Thyroid gland (tissue), 4 donors: ENCODE results near the gene PHF3. TPM values are rescaled to one million over a fixed set of nuclear protein-coding genes. Genes with fewer than 3 reads are reported as not detected.

Experiments used
- DNase-seq, 2 donors: peaks; one replicate each; pipeline ENCODE4 v3.0.0-alpha.2; 2019
- H3K27ac ChIP-seq, 3 donors: fragments of 200-600 bp; sonication (generic); 1 replicate in 2 of 3; 2 replicates in 1 of 3; pipeline ENCODE4 v1.5.1; 2016 to 2019; ENCODE audit warnings: mild to moderate bottlenecking in 1 of 3, moderate library complexity in 1 of 3
- H3K27me3 ChIP-seq: fragments of 200-600 bp; sonication (generic); one replicate; pipeline ENCODE4 v1.5.1; 2019
- H3K36me3 ChIP-seq, 2 donors: fragments of 200-600 bp; sonication (generic); one replicate each; pipeline ENCODE4 v1.5.1; 2016 to 2019
- H3K4me1 ChIP-seq, 2 donors: fragments of 200-600 bp; sonication (generic); one replicate each; pipeline ENCODE4 v1.5.1; 2017 to 2019
- H3K4me3 ChIP-seq, 3 donors: fragments of 200-600 bp; sonication (generic); replicated peaks in 1 of 3; 1 replicate in 2 of 3; 2 replicates in 1 of 3; pipeline ENCODE4 v1.5.1; 2016; ENCODE audit warnings: mild to moderate bottlenecking in 1 of 3
- H3K9me3 ChIP-seq: fragments of 200-600 bp; sonication (generic); one replicate; pipeline ENCODE4 v1.5.1; 2017
- CTCF ChIP-seq, 6 experiments: fragments of 200-600 bp in 3 of 6; fragments of 450-650 bp in 3 of 6; sonication (generic) in 3 of 6; IDR thresholded peaks; one replicate each; pipeline ENCODE4 v1.5.1; 2016 to 2019; ENCODE audit warnings: antibody characterized with exemption in 6 of 6, mild to moderate bottlenecking in 2 of 6, inconsistent platforms in 1 of 6, moderate library complexity in 1 of 6
- POLR2A ChIP-seq, 2 donors: fragments of 450-650 bp; IDR thresholded peaks; one replicate each; pipeline ENCODE4 v1.6.1; 2017; ENCODE audit warnings: antibody characterized with exemption in 2 of 2, mild to moderate bottlenecking in 2 of 2, moderate library complexity in 1 of 2
- WGBS, 2 donors: methylation state at CpG; one replicate each; pipeline ENCODE4 v1.1.5; 2017; 5-methylcytosine and 5-hydroxymethylcytosine counted together
- intact Hi-C: fragments of 100-400 bp; cut with DNase I; formaldehyde crosslinking; loops from one replicate; pipeline ENCODE4 v1.15.1; 2023
- total RNA-seq, 4 donors: library from RNA; depleted of rRNA; stranded (reverse); fragments of >200 nt; gene quantifications; one replicate each; pipeline ENCODE4 v1.2.3, GENCODE V29; 2016

The PHF3 gene
- total RNA-seq: 100 to 1,000 TPM in 1 of 4 donors, 10 to 100 TPM in 3; 74.4 to 114 (median 89.6) TPM

GRCh38 chr6:63635588-63636517 is at the start of gene PHF3:
Gene PHF3, plus strand, starts transcription at chr6:63635802. Its CDS starts 10,750 bp downstream, at chr6:63646552.
- no peaks in the 10 kb centered on the region for H3K27me3 ChIP-seq
- H3K9me3 ChIP-seq: no peaks in the 10 kb centered on the region
- DNase-seq: peak; percentile 92
- H3K36me3 ChIP-seq: no peaks in the 10 kb centered on the region
- peak within 1 kb of the TSS; percentile 98 to 99 (median 98) for H3K27ac ChIP-seq
- peak within 1 kb of the TSS; percentile 44 to 94 (median 90) for H3K4me3 ChIP-seq
- WGBS, 2 donors: 1% methylated on average over 21 to 57 of the region's 126 CpGs
- intact Hi-C loops: no loop called here
- peaks cover 39 to 41% of the 10 kb centered on the region in 2 donors for H3K4me1 ChIP-seq
- peak in 1 of 2 donors; percentile 70 for TF ChIP-seq POLR2A (IDR thresholded peaks at IDR 0.05)
- peak in 2 of 6 experiments; percentile 1 to 23 for TF ChIP-seq CTCF (IDR thresholded peaks at IDR 0.05)

GRCh38 chr6:63589952-63590411 is 45.6 kb upstream of the PHF3 start:
- Histone ChIP-seq H3K9me3 (no peaks in the 10 kb centered on the region), H3K27me3 (no peaks in the 10 kb centered on the region), H3K27ac (no peak overlapping the region), H3K4me3 (no peak overlapping the region), H3K4me1 (no peaks in the 10 kb centered on the region), H3K36me3 (no peaks in the 10 kb centered on the region)
- no peak for TF ChIP-seq POLR2A (IDR thresholded peaks at IDR 0.05)
- DNase-seq: no peak
- 80 to 88% methylated on average over 2 of the region's 2 CpGs for WGBS, 2 donors
- intact Hi-C loops: loop anchor here (10.0 kb wide), 1 partner anchor 235 kb away; no protein-coding TSS in a partner anchor

- Histone ChIP-seq H3K27ac (no peak overlapping the region), H3K36me3 (no peaks in the 10 kb centered on the region), H3K27me3 (no peaks in the 10 kb centered on the region), H3K9me3 (no peaks in the 10 kb centered on the region), H3K4me1 (peaks cover 0 to 5% of the 10 kb centered on the region in 2 donors), H3K4me3 (no peak overlapping the region)
- intact Hi-C loops: no loop called here
- WGBS, 2 donors: 91 to 93% methylated on average over 7 of the region's 7 CpGs
- no peak for TF ChIP-seq CTCF (IDR thresholded peaks at IDR 0.05)
- no peak for TF ChIP-seq POLR2A (IDR thresholded peaks at IDR 0.05)
- no peak for DNase-seq
Measured at GRCh38 chr6:63592886-63593285, 42.7 kb upstream of the PHF3 start.

GRCh38 chr6:63597141-63598048 is 38.2 kb upstream of the PHF3 start:
- no peaks in the 10 kb centered on the region for H3K9me3 ChIP-seq

More at GRCh38 chr6:63597141-63598048, 38.2 kb upstream of the PHF3 start:
- Histone ChIP-seq H3K4me3 (peak overlapping the region in 2 of 3 donors; percentile 19 to 31), H3K4me1 (peaks cover 0 to 6% of the 10 kb centered on the region in 2 donors), H3K27ac (no peak overlapping the region), H3K36me3 (no peaks in the 10 kb centered on the region), H3K27me3 (no peaks in the 10 kb centered on the region)
- no peak for DNase-seq
- intact Hi-C loops: loop anchor here (2.0 kb wide), 1 partner anchor 167 kb away; no protein-coding TSS in a partner anchor
- 54 to 62% methylated on average over 6 of the region's 6 CpGs for WGBS, 2 donors
- TF ChIP-seq CTCF (IDR thresholded peaks at IDR 0.05) (no peak), POLR2A (IDR thresholded peaks at IDR 0.05) (no peak)
